Superior temporal gyrus (tissue), 1 donor: ENCODE results near the gene PCGF2.

Experiments
- DNase-seq: peaks from one replicate; pipeline ENCODE4 v3.0.0-alpha.2; 2016; ENCODE audit errors: extremely low spot score

Gene PCGF2

DNA sequence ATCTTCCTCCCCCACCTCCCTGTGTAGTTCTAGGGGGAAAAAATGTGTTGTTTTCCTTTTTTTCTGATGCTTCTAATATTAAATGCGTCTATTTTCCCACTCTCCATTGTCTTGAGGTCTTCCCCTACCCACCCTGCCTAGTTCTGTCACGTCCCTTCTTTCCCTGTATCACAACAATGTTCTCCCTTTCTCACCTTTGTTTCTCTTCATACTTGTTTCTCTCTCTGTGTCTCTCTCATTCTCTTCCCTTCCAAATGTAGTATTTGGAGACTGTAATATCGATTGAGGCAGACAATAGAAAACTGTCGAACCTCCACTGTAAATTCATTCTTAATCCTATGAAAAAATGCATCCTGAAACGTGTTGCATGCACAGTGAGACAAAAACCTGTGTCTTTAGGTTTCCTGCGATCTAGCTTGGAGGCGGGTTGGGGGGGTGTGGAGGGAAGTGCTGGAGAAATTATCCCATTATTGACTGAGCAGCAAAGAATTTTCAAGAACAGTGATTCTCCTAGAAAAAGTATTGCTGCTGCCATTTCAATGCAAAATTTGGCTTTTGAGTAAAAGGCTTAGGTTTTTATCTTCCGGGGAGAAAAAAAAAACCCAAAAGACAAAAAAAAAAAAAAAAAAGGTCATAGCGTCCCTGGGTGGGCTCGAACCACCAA, 3.1 kb upstream of the PCGF2 start:
- DNase-seq = peak; percentile 43

DNA sequence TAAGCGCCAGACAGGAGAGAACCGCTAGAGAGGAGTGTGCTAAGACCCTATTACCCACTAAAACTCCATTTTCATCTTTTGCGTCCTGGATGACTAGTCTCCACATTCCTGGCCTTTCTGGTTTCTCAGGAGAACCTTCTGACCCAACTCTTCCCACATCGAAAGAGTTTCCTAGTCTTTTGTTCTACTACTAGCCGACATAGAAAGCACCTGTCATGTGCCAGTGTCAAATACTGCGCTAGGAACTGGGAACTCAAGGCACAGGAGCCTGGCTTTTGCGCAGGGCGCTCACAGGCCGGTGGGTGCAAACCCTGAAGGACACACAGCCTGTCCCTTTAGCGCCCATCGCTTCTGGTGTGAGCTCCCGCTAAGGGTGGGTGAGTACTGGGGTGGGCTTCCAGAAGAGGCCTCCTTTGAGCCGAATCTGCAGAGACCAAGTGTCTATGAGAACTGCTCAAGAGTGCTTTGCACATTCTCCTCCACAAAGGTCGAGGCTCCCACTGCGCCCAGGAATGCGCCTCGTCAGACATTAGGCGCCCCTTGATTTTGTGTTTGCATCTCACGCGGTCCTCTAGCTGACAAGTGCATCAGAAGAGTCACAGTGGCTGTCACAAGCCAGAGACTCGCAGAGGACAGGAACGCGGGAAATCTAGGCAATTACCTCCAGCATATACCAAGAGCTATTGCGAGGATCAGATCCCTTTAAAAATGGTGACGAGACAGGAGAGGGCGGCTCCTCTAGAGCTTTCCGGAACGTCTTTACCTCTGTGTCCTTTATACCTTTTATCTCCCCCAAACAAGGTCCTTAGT, 2.4 kb upstream of the PCGF2 start:
- DNase-seq = peak; percentile 46

DNA sequence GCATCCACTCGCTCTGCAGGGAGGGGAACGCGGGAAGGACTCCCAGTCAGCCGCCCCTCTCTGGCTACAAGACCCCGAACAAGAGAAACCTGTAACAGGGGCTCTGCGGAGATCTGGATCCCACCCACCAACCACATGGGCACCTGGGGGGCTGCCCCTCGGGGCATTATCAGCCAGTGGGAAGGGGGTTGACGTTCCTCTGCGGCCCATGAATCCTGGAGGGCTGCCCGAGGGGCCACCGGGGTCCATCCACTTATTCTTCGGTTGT, 1.8 kb upstream of the PCGF2 start:
- DNase-seq = no peak

GRCh38 chr17:38749223-38750043, 1.3 kb upstream of the PCGF2 start:
- no peak for DNase-seq

GRCh38 chr17:38748892-38749222, 721 bp upstream of the PCGF2 start:
- no peak for DNase-seq

DNA sequence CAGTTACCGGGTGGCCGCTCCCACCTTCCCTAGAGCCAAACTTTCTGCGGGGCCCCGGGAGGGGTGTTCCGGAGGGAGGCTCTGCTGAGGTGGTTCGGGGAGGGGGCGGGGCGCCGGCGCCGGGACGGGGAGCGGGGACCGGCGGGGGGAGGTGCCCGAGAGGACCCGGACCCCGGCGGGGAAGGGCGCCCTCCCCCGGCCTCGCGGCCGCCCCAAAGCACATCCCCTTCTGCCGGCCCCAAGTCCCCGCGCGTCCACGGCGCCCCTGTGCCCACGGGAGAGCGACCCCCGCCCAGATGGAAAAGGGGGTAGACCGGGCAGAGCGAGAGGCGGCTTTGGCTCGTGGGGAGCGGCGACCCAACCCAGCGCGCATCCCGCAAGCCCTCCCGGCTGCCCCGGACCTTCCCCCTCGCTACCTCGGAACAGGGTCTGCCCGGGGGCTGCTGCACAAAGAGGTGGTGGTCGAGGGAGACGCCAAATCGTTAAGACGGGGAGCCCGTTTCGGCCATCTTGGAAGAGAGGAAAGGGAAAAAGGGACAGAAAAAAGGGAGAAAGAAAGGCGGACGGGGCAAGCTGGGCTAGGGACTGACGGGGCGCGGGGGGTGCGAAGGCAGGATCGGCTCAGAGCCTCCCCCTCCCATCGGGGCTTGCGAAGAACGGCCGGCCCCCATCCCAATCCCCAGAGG, 530 bp downstream of the PCGF2 start:
- no peak for DNase-seq

GRCh38 chr17:38746849-38747462, 1.2 kb downstream of the PCGF2 start:
- no peak for DNase-seq

- no peak for DNase-seq
These were observed 1.9 kb downstream of the PCGF2 start for GRCh38 chr17:38746004-38746848.

GRCh38 chr17:38745545-38745944, 2.6 kb downstream of the PCGF2 start:
- DNase-seq = no peak

GRCh38 chr17:38743556-38744171, 4.5 kb downstream of the PCGF2 start:
- no peak for DNase-seq

DNA sequence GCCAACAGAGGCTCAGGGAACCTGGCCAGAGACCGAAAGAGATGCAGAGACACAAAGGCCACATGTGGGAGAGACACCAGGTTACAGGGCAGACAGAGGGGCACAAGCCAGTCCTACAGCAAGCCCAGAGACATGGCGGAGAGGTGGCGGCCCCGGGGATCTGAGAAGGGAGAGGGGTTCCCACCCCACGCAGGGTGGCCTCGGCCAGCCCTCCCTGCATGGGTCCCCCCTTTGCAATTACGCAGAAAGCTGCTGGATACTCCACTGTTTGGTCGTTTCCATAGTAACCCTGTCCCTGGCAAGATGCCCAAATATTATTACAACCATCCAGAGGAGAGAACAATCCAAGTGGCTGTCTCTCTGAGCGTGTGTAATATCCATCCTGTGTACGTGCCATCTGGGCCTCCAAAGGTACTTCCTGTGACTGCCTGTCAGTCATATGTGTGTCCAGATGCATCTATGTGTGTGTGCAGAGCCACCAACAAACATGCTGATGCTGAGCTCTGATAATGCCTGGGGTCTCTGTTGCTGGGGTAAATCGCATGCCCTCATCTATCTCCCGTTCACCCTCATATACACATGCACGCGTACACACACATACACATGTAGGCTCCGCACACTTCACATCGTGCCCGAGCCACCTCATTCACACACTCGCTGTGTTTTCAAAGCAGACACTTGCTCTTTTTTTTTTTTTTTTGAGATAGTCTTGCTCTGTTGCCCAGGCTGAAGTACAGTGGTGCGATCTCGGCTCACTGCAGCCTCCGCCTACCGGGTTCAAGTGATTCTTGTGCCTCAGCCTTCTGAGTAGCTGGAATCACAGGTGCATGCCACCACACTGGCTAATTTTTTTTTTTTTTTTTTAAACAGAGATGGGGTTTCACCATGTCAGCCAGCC, 5.5 kb downstream of the PCGF2 start:
- peak; percentile 59 for DNase-seq

DNA sequence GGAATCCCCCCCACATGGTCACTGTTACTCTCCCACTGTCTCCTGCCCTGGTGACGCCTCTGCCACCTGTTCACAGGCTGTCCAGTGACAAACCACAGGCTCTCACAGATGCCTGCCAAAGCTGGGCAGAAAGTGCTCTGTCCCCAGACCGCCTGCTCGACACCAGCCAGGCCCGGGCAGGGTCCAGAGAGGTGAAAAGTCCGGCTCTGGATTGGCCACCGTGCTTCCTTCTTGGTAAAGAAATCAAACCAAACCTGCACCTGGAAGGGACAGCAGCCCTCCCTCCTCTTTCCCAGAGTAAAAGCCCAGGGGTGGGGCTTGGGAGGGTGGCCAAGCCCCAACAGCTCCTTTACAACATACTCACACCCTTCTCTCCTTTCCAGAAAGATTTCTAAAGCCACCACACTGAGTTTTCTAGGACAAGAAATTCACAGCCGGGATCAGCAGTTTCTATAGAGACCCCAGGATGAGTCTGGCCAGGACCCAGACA, 6.2 kb downstream of the PCGF2 start:
- DNase-seq = no peak

GRCh38 chr17:38741461-38741860, 6.7 kb downstream of the PCGF2 start:
- no peak for DNase-seq

DNA sequence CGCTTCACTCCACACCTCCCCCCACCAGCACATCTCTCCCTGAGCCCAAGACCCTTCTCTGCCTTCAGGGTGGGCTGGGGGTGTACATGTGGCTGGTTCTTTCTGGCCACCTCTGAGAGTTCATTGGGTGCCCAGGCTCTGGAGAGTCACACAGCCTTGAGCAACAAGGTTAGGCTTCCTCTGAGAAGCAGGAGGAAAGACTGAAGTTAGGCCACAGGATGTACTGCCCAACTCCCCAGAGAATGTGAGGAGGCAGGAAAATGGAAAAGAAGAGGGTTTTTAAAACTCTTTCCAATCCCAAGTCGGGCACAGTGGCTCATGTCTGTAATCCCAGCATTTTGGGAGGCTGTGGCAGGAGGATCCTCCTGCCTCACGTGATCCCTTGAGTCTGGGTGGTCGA, 7.3 kb downstream of the PCGF2 start:
- no peak for DNase-seq

GRCh38 chr17:38740044-38740443, 8.1 kb downstream of the PCGF2 start:
- DNase-seq = no peak

GRCh38 chr17:38739305-38739704, 8.8 kb downstream of the PCGF2 start:
- no peak for DNase-seq

GRCh38 chr17:38738686-38739085, 9.4 kb downstream of the PCGF2 start:
- DNase-seq = no peak

DNA sequence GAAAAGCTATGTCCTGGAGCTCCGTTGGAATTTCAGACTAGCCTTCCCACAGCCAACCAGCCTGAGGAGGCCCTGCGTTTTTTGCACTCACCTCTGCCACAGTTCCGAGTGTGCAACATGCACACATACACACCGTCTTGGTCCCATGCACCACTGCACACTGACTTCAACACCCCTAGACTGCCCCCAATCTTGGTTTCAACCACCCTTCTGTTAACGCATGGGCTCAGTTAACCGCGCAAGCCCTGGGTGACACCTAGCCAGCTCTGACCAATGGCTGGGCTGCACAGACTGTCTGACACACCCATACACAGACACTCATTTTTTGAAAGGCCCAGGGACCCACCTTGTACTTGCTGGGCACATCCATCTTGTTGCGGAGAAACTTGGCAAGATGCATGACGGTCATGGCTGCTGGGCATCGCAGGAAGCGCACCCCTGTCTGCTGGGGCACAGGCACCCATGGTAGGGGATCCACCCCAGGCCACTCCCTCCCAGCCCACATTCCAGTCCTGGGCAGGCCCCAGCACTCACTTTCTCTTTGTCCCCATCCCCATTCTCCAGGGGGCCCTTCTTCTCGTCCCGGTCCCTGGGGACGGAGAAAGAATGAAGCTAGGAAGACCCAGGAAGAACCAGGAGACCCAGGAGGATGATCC, 10.0 kb downstream of the PCGF2 start:
- no peak for DNase-seq
